ENCODE data around the gene ZNF493. TPM values are rescaled to one million over a fixed set of nuclear protein-coding genes. Genes with fewer than 3 reads are reported as not detected.

Gene ZNF493
- 10 to 100 TPM; 10.3 to 69.8 (median 31.2) TPM for total RNA-seq
- polyA plus RNA-seq, result 10 to 100 TPM in 2 of 3 donors, 1 to 10 TPM in 1; 8.0 to 17.4 (median 16.3) TPM
- long read RNA-seq, donor 1, partial matches to known transcripts, result 0 of 4 reads
- long read RNA-seq, donor 1, other reads (novel, unspliced or antisense), result 0 of 4 reads
- long read RNA-seq, donor 2, partial matches to known transcripts, result 0 of 3 reads
- long read RNA-seq, donor 2, other reads (novel, unspliced or antisense), result 0 of 3 reads
- long read RNA-seq, donor 3, result 0 reads
- long read RNA-seq, donor 4, result 0 reads
- long read RNA-seq, donor 5, full-length matches to known transcripts, result 5 of 6 reads
- long read RNA-seq, donor 5, partial matches to known transcripts, result 0 of 6 reads
- long read RNA-seq, donor 5, other reads (novel, unspliced or antisense), result 1 of 6 reads
- long read RNA-seq, donor 6, partial matches to known transcripts, result 1 of 1 reads
- long read RNA-seq, donor 6, other reads (novel, unspliced or antisense), result 0 of 1 reads
- long read RNA-seq, donor 7, partial matches to known transcripts, result 0 of 2 reads
- long read RNA-seq, donor 7, other reads (novel, unspliced or antisense), result 0 of 2 reads
- long read RNA-seq, donor 8, full-length matches to known transcripts, result 2 of 2 reads
- long read RNA-seq, donor 8, partial matches to known transcripts, result 0 of 2 reads
- long read RNA-seq, donor 8, other reads (novel, unspliced or antisense), result 0 of 2 reads
- long read RNA-seq, donor 9, full-length matches to known transcripts, result 2 of 2 reads
- long read RNA-seq, donor 9, partial matches to known transcripts, result 0 of 2 reads
- long read RNA-seq, donor 9, other reads (novel, unspliced or antisense), result 0 of 2 reads
- long read RNA-seq, donor 10, partial matches to known transcripts, result 0 of 1 reads
- long read RNA-seq, donor 10, other reads (novel, unspliced or antisense), result 0 of 1 reads

DNA sequence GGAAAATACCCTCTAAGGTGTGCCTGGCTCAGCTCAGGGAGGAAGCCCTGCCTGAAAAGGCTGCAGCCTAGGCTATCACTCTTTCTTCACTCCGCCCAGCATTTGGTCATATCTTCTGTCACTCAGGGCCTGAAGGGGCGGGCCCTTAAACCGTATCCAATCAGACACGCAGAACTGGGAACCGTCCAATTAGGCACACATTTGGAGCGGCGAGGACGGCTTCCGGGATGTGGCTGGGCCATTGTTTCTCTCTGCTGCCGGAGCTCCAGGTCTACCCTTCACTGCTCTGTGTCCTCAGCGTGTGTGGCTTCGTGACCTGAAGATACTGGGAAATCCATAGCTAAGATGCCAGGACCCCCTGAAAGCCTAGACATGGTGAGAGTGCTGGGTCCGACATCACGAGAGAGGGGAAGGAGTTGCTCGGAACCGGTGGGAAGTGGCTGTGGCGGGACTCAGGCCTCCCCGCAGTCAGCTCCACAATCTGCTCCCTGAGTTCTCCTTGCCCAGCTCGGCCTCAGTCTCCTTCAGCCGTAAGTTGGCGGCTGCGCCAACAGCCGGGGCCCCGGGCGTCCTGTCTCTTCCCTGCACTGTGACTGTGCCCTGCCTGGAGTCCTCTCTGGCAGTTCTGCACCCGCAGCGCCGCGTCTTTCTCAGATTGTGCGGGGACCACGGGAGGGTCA lies at the start of gene ZNF493:
Gene ZNF493, plus strand, starts transcription at position 241 of the 680 bp plus-strand sequence. Its CDS starts 105 bp downstream, at position 346.
- peak within 1 kb of the TSS; percentile 46 to 92 (median 85) for H3K27ac ChIP-seq
- TF ChIP-seq, protein P1, sequence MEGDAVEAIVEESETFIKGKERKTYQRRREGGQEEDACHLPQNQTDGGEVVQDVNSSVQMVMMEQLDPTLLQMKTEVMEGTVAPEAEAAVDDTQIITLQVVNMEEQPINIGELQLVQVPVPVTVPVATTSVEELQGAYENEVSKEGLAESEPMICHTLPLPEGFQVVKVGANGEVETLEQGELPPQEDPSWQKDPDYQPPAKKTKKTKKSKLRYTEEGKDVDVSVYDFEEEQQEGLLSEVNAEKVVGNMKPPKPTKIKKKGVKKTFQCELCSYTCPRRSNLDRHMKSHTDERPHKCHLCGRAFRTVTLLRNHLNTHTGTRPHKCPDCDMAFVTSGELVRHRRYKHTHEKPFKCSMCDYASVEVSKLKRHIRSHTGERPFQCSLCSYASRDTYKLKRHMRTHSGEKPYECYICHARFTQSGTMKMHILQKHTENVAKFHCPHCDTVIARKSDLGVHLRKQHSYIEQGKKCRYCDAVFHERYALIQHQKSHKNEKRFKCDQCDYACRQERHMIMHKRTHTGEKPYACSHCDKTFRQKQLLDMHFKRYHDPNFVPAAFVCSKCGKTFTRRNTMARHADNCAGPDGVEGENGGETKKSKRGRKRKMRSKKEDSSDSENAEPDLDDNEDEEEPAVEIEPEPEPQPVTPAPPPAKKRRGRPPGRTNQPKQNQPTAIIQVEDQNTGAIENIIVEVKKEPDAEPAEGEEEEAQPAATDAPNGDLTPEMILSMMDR (IDR thresholded peaks at IDR 0.05), result no peak
- TF ChIP-seq POLR2A (IDR thresholded peaks at IDR 0.05), result peak; percentile 74 to 96
- no peaks in the 10 kb centered on the region for H3K27me3 ChIP-seq
- no peaks in the 10 kb centered on the region for H3K36me3 ChIP-seq (replicated peaks in 1 of 2)
- H3K9me3 ChIP-seq (replicated peaks in 1 of 3), result no peaks in the 10 kb centered on the region
- intact Hi-C loops (cut with DNase I), result no loop called here
- DNase-seq, result peak; percentile 94 to 99 (median 96)
- WGBS, 4 donors, result 0 to 1% (median 0%) methylated on average over 20 to 31 of the region's 31 CpGs
- H3K4me3 ChIP-seq, result peak within 1 kb of the TSS; percentile 67 to 100 (median 78)
- peaks cover 6 to 37% of the 10 kb centered on the region in 2 donors for H3K4me1 ChIP-seq (replicated peaks in 1 of 2)

DNA sequence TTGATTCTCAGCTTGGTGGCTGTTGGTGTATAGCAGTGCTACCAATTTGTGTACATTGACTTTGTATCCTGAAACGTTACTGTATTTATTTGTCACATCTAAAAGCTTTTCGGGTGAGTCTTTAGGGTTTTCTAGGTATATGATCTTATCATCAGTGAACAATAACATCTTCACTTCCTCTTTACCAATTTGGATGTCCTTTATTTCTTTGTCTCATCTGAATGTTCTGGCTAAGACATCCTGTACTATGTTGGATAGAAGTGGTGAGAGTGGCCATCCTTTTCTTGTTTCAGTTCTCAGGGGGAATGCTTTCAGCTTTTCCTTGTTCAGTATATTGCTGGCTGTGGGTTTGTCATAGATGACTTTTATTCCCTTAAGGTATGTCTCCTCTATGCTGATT lies 44.1 kb upstream of the ZNF493 start:
- TF ChIP-seq, protein P1 (IDR thresholded peaks at IDR 0.05), result no peak
- no peak for TF ChIP-seq POLR2A (IDR thresholded peaks at IDR 0.05)
- 33 to 72% (median 53%) methylated on average over 1 to 2 of the region's 2 CpGs for WGBS, 4 donors
- Histone ChIP-seq H3K4me3 (no peak overlapping the region), H3K4me1 (replicated peaks in 1 of 2) (no peaks in the 10 kb centered on the region), H3K27ac (no peak overlapping the region), H3K9me3 (replicated peaks in 1 of 3) (no peaks in the 10 kb centered on the region), H3K36me3 (replicated peaks in 1 of 2) (no peaks in the 10 kb centered on the region), H3K27me3 (no peaks in the 10 kb centered on the region)
- no peak for DNase-seq
- intact Hi-C loops (cut with DNase I), result no loop called here

DNA sequence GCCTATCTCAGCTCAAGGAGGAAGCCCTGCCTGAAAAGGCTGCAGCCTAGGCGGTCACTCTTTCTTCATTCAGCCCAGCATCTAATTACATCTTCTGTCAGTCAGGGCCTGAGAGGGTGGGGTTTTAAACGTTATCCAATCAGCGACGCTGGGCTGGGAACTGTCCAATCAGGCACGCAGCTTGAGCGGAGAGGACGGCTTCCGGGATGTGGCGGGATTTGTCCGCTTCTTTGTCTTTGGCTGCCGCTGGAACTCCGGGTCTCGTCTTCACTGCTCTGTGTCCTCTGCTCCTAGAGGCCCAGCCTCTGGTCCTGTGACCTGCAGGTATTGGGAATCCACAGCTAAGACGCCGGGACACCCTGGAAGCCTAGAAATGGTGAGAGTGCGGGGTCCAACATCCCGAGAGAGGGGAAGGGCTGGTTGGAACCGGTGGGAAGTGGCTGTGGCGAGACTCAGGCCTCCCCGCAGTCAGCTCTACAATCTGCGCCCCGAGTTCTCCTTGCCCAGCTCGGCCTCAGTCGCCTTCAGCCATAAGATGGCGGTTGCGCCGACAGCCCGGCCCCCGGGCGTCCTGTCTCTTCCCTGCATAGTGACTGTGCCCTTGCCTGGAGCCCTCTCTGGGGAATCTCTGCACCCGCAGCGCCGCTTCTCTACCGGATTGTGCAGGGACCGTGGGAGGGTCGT lies 38.0 kb upstream of the ZNF493 start, which contains the start of gene ZNF738:
Gene ZNF738, plus strand, starts transcription at position 233 of the 684 bp plus-strand sequence. Its CDS starts 141 bp downstream, at position 374.
- peak within 1 kb of the TSS; percentile 21 to 90 (median 81) for H3K27ac ChIP-seq
- peaks cover 0 to 8% of the 10 kb centered on the region in 2 donors for H3K36me3 ChIP-seq (replicated peaks in 1 of 2)
- H3K4me1 ChIP-seq (replicated peaks in 1 of 2), result peaks cover 0 to 4% of the 10 kb centered on the region in 2 donors
- WGBS, 4 donors, result 0 to 1% (median 0%) methylated on average over 18 to 36 of the region's 36 CpGs
- TF ChIP-seq POLR2A (IDR thresholded peaks at IDR 0.05), result peak in 1 of 2 donors; percentile 78
- TF ChIP-seq, protein P1 (IDR thresholded peaks at IDR 0.05), result no peak
- H3K27me3 ChIP-seq, result no peaks in the 10 kb centered on the region
- H3K9me3 ChIP-seq (replicated peaks in 1 of 3), result no peaks in the 10 kb centered on the region
- DNase-seq, result peak; percentile 90 to 97 (median 95)
- peak within 1 kb of the TSS; percentile 28 to 65 (median 59) for H3K4me3 ChIP-seq
- intact Hi-C loops (cut with DNase I), result no loop called here

Data from adrenal gland (tissue), 19 donors.